NCI-H524 (cell line): ENCODE results near the gene PAMR1.

Experiments
- DNase-seq, 2 experiments: peaks; one replicate each; lab custom pipeline; 2025; lab: John Stamatoyannopoulos, UW

Gene PAMR1

GRCh38 chr11:35403765-35404387, 121.5 kb downstream of the PAMR1 start:
- DNase-seq, result peak in 1 of 2 experiments; percentile 33

- DNase-seq, result peak; percentile 25 to 77
These were observed 122.4 kb downstream of the PAMR1 start for GRCh38 chr11:35402751-35403660.

GRCh38 chr11:35398881-35399280, 126.5 kb downstream of the PAMR1 start:
- no peak for DNase-seq

- DNase-seq, result no peak
These were observed 130.5 kb downstream of the PAMR1 start for GRCh38 chr11:35394941-35395340.

- peak; percentile 57 to 86 for DNase-seq
These were observed 132.3 kb downstream of the PAMR1 start for GRCh38 chr11:35393098-35393497.

GRCh38 chr11:35391922-35392688, 133.3 kb downstream of the PAMR1 start:
- DNase-seq, result peak; percentile 30 to 78

GRCh38 chr11:35390737-35391682, 134.4 kb downstream of the PAMR1 start:
- no peak for DNase-seq

- no peak for DNase-seq
These were observed 135.4 kb downstream of the PAMR1 start for GRCh38 chr11:35389897-35390465.

- DNase-seq, result no peak
These were observed 136.3 kb downstream of the PAMR1 start for GRCh38 chr11:35389112-35389511.

- DNase-seq, result no peak
These were observed 137.4 kb downstream of the PAMR1 start for GRCh38 chr11:35388061-35388460.

- peak in 1 of 2 experiments; percentile 24 for DNase-seq
These were observed 138.1 kb downstream of the PAMR1 start for GRCh38 chr11:35387111-35387982.

GRCh38 chr11:35383953-35384352, 141.5 kb downstream of the PAMR1 start:
- DNase-seq, result no peak
